ENCODE data around the gene STX16. TPM values are rescaled to one million over a fixed set of nuclear protein-coding genes. Genes with fewer than 3 reads are reported as not detected.
A peak's percentile ranks its signal among the peaks of the same experiment; 100 is the strongest.

The STX16 gene
- total and polyA plus RNA-seq, 8 donors, result 50.4 to 105 (median 95.0) TPM

DNA sequence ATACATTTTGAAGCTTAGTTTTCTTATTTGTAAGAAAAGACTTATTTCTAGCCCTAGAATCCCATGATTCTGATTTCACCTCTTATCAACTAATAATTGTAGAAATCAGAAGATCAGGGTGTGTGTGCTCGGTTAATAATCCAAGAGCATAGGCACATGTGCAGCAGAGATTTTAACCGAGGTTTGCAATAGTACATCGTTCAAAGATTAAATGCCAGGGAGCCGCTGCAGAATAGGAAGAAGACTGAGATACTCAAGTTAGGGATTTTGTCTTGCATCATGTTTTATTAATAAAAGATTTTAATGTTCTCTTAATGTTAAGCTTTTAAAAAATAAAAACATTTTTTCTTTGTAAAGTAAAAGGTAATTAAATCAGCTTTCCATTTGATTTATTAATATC lies 6.9 kb downstream of the STX16 start:
- H3K9me3 ChIP-seq, result no peaks in the 10 kb centered on the region
- H3K27me3 ChIP-seq, result no peaks in the 10 kb centered on the region
- intact Hi-C loops (cut with DNase I), result no loop called here
- peaks cover 18 to 88% of the 10 kb centered on the region in 2 donors for H3K4me1 ChIP-seq
- TF ChIP-seq, protein P1, sequence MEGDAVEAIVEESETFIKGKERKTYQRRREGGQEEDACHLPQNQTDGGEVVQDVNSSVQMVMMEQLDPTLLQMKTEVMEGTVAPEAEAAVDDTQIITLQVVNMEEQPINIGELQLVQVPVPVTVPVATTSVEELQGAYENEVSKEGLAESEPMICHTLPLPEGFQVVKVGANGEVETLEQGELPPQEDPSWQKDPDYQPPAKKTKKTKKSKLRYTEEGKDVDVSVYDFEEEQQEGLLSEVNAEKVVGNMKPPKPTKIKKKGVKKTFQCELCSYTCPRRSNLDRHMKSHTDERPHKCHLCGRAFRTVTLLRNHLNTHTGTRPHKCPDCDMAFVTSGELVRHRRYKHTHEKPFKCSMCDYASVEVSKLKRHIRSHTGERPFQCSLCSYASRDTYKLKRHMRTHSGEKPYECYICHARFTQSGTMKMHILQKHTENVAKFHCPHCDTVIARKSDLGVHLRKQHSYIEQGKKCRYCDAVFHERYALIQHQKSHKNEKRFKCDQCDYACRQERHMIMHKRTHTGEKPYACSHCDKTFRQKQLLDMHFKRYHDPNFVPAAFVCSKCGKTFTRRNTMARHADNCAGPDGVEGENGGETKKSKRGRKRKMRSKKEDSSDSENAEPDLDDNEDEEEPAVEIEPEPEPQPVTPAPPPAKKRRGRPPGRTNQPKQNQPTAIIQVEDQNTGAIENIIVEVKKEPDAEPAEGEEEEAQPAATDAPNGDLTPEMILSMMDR (IDR thresholded peaks at IDR 0.05), result no peak
- peaks cover 0 to 15% of the 10 kb centered on the region in 2 donors for H3K36me3 ChIP-seq
- ATAC-seq, result no peak
- DNase-seq, result no peak
- no peak overlapping the region for H3K27ac ChIP-seq
- no peak overlapping the region for H3K4me3 ChIP-seq

DNA sequence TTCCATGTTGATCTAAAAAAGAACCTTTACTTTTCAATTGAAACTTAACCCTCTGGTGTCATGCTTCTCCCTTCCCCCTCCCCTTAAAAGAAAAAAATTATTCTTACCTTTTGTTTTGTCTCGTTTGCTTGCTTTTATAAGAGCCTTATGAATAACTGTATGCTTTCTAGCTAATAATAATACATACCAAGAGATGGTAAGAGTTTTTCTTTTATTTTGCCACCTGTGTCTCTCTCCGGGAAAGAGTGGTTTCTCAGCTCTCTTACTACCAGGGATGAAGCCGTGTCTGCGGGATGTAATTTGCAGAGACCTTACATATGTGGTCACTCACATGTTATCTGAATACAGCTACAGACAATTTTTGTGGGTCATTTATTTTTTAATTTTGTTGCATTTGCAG lies 7.7 kb downstream of the STX16 start:
- Histone ChIP-seq H3K27me3 (no peaks in the 10 kb centered on the region), H3K9me3 (no peaks in the 10 kb centered on the region), H3K4me1 (peaks cover 10 to 81% of the 10 kb centered on the region in 2 donors), H3K27ac (no peak overlapping the region), H3K36me3 (peaks cover 0 to 20% of the 10 kb centered on the region in 2 donors), H3K4me3 (no peak overlapping the region)
- intact Hi-C loops (cut with DNase I), result no loop called here
- DNase-seq (no peak), ATAC-seq (no peak)
- TF ChIP-seq, protein P1 (IDR thresholded peaks at IDR 0.05), result no peak

DNA sequence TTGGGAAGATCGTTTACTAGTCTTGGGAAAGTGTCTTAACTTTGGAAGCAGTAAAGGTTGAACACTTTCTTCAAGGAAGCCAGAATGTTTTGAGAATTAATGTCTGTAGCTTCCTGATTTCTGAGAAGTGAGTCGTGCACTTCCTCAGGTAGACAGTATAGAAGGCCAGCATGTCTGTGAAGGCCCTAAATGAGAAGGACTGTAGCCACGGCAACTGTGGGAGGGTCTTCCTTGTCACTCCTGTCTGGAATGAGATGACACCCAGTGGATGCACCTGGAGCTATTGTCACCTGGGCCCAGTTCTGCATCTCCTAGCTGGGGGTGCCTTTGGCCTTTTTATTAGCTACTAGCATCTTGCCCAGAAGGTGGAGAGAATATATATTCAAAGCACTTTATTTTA lies 8.8 kb downstream of the STX16 start:
- ATAC-seq (no peak), DNase-seq (no peak)
- peak overlapping the region in 1 of 2 donors; percentile 49 for H3K27ac ChIP-seq
- peaks cover 0 to 23% of the 10 kb centered on the region in 2 donors for H3K36me3 ChIP-seq
- intact Hi-C loops (cut with DNase I), result no loop called here
- H3K27me3 ChIP-seq, result no peaks in the 10 kb centered on the region
- no peak overlapping the region for H3K4me3 ChIP-seq
- H3K4me1 ChIP-seq, result peaks cover 0 to 71% of the 10 kb centered on the region in 2 donors
- no peaks in the 10 kb centered on the region for H3K9me3 ChIP-seq
- TF ChIP-seq, protein P1 (IDR thresholded peaks at IDR 0.05), result no peak

DNA sequence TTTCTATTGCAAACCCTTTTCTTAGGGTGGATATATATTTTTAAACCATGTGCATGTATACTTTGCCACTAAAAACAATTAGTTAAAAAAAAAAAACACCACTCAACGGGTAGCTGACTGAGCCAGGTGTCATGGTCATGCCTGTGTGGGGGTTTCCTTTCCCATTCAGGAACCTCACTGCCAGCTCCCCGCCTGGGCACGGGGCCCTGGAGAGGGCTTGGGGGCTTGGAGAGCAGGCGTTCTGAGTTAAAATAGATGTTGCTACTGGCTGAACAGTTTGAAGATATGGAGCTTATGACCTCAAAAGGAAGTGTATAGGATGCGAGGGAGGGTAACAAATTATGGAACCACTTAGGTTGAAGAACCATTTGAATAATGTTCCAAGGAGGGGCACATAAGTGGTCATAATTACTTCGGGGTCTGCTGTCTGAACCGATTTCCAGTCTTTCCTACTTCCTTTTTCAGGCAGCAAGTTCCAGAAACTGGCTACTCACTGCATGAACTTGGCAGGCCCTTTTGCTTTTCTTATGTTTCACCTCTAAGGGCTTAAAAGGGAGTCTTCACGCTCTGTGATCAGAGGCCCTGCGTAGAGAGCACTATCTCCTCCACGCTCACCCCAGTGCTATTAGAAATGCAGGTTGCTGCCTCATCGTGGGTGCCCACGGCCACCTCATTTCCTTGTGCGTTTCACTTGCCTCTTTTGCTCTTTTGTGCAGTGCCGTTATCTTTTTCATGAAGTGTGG lies 9.9 kb downstream of the STX16 start:
- Histone ChIP-seq H3K9me3 (no peaks in the 10 kb centered on the region), H3K27me3 (no peaks in the 10 kb centered on the region), H3K27ac (peak overlapping the region in 1 of 2 donors; percentile 20), H3K36me3 (peaks cover 0 to 23% of the 10 kb centered on the region in 2 donors), H3K4me3 (no peak overlapping the region), H3K4me1 (peaks cover 0 to 59% of the 10 kb centered on the region in 2 donors)
- intact Hi-C loops (cut with DNase I), result no loop called here
- TF ChIP-seq, protein P1 (IDR thresholded peaks at IDR 0.05), result no peak
- no peak for DNase-seq
- ATAC-seq, result no peak

DNA sequence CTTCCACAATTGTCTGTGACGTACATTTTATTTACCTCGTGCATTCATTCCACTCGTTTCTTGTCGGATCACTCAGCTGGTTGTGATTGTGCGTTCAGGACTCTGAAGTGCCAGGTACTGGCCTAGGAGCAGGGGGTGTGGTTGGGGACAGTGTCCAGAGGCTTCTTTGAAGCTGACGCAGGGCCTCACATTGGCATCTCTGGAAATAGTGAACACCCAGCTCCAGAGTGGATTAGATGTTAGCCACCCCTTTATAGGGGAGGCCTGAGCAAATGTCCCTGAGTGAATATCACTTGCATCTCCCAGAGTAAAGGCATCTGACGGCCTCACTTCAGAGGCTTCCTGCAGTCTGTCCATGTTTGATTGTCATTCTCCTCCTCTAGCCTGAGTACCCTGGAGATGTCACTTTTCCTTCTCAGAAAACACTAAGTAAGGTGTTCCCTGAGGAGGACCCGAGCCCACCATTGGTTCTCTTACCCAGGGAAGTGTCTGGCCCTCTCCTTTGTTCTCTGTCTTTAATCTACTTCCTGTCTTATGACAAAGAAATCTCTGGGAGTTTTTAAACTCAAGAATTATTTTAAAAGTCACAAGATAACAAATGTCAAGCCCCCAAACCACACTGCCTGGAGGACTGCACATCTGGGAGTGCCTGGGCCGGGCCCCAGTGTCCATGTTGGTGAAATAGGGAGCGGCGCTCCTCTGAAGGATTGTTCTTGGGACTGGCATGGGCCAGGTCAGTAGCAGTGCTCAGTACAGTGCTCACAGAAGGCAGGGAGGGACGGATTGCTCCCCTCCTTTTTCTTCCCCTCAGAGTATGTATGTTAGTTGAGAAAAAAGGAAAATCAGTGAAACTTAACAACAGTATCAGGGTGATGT lies 10.8 kb downstream of the STX16 start:
- no peak overlapping the region for H3K4me3 ChIP-seq
- no peaks in the 10 kb centered on the region for H3K9me3 ChIP-seq
- no peak for DNase-seq
- no peaks in the 10 kb centered on the region for H3K27me3 ChIP-seq
- peak; percentile 44 for ATAC-seq
- TF ChIP-seq, protein P1 (IDR thresholded peaks at IDR 0.05), result no peak
- intact Hi-C loops (cut with DNase I), result no loop called here
- peaks cover 0 to 51% of the 10 kb centered on the region in 2 donors for H3K4me1 ChIP-seq
- peaks cover 0 to 23% of the 10 kb centered on the region in 2 donors for H3K36me3 ChIP-seq
- H3K27ac ChIP-seq, result peak overlapping the region in 1 of 2 donors; percentile 20
